ENCODE results near the gene CASKIN1. TPM values are rescaled to one million over a fixed set of nuclear protein-coding genes. Genes with fewer than 3 reads are reported as not detected.

Gene CASKIN1
- total and polyA plus RNA-seq, 9 donors: 0.10 to 2.4 (median 0.56) TPM; not detected in 1

DNA sequence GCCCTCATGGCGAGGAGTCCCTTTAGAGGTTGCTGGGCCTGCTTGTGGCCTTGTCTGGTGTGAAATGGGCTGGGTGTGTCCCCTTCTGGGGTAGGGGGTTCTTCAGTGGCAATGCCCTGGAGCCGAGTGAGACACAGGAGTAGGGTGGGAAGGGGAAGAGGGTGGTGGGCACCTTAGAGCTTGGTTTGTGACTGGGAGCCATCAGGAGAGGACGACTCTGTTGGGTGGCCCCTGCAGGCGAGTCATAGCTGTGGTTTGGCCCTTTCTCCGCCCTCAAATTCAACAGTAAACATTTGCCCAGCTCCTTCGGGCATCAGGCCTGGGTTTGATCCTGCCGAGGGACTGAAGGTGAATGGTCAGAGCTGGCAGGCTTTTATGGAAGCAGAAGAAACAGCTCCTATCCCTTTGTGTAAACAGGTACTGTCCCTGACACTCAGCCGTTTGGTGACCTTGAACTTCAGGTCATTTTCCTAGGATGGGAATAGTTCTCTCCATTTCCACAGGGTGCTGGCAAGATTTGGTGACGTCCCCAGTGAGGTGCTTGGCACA lies 29.9 kb upstream of the CASKIN1 start:
- no peaks in the 10 kb centered on the region for H3K9me3 ChIP-seq
- H3K27ac ChIP-seq: no peak overlapping the region
- no peaks in the 10 kb centered on the region for H3K27me3 ChIP-seq
- WGBS, 3 donors: 46 to 62% (median 47%) methylated on average over 9 of the region's 9 CpGs
- DNase-seq: no peak
- TF ChIP-seq, protein P1, sequence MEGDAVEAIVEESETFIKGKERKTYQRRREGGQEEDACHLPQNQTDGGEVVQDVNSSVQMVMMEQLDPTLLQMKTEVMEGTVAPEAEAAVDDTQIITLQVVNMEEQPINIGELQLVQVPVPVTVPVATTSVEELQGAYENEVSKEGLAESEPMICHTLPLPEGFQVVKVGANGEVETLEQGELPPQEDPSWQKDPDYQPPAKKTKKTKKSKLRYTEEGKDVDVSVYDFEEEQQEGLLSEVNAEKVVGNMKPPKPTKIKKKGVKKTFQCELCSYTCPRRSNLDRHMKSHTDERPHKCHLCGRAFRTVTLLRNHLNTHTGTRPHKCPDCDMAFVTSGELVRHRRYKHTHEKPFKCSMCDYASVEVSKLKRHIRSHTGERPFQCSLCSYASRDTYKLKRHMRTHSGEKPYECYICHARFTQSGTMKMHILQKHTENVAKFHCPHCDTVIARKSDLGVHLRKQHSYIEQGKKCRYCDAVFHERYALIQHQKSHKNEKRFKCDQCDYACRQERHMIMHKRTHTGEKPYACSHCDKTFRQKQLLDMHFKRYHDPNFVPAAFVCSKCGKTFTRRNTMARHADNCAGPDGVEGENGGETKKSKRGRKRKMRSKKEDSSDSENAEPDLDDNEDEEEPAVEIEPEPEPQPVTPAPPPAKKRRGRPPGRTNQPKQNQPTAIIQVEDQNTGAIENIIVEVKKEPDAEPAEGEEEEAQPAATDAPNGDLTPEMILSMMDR (IDR thresholded peaks at IDR 0.05): no peak
- no peaks in the 10 kb centered on the region for H3K36me3 ChIP-seq
- intact Hi-C loops (cut with DNase I): no loop called here
- no peak overlapping the region for H3K4me3 ChIP-seq
- peaks cover 5% of the 10 kb centered on the region for H3K4me1 ChIP-seq (ENCODE audit: insufficient read depth)

DNA sequence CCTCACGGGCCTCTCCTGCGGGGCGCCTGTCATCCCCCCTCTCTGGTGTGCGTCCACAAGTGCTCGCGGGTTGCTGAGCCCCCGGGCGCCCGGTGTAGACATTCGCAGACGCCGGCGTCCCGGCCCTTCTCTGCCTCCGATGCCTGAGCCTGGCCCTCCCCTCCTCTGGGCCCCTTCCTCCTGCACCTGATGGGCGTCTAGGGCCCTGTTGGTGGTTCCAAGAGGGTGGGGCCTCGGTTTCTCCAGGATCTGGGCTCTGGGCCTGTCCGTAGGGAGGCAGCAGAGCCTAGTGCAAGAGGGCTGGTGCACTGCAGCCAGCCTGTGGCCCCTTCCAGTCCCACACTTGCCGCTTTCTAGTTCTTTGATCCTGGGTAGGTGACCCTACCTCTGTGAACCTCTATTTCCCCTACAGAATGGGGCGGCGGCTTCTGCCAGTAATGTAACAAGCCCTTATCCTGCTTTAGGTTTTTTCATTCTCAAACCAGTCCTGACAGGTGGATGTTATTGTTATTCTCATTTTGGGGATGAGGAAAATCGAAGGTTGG lies 27.6 kb upstream of the CASKIN1 start:
- Histone ChIP-seq H3K9me3 (no peaks in the 10 kb centered on the region), H3K4me1 (ENCODE audit: insufficient read depth) (peaks cover 5% of the 10 kb centered on the region), H3K36me3 (no peaks in the 10 kb centered on the region), H3K4me3 (peak overlapping the region; percentile 89), H3K27ac (peak overlapping the region; percentile 8 to 55), H3K27me3 (no peaks in the 10 kb centered on the region)
- intact Hi-C loops (cut with DNase I): no loop called here
- peak in 2 of 5 donors; percentile 58 to 63 for DNase-seq
- TF ChIP-seq EP300 (IDR thresholded peaks at IDR 0.05): no peak
- WGBS, 3 donors: 5 to 6% (median 5%) methylated on average over 22 of the region's 22 CpGs

DNA sequence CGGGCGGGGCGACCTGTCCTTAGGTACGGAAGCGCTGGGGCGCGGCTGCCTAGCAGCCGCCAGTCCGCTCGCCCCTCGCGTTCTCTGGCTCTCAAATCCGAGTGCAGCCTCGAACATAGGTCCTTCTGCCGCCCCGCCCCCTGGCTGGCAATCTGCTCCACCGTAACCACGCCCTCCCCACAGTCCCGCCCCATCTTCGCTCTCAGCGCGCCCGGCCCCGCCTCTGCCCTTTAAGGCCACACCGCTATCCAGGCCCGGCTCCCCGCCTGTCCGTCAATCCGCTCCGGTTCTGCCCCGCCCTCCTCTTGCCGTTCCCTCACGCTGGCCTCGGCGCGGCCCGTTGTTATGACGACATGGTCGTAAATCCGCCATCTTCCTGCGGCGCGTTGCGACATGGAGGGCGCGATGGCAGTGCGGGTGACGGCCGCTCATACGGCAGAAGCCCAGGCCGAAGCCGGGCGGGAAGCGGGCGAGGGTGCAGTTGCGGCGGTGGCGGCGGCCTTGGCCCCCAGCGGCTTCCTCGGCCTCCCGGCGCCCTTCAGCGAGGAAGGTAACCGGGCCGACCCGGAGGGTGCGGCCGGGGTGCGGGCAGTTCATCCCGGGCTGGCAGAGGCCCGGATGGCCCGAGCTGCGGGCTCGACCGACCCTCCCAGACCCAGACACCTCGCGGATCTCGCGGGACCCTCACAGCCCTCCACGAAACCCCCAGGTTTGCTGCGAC lies 27.0 kb upstream of the CASKIN1 start, which contains the start of gene E4F1:
Gene E4F1 (plus strand): TSS at position 371 of the 721 bp plus-strand sequence. CDS start 23 bp downstream, at position 394.
- Histone ChIP-seq H3K36me3 (no peaks in the 10 kb centered on the region), H3K27me3 (no peaks in the 10 kb centered on the region), H3K27ac (peak within 1 kb of the TSS; percentile 8 to 55), H3K9me3 (no peaks in the 10 kb centered on the region), H3K4me1 (ENCODE audit: insufficient read depth) (peaks cover 5% of the 10 kb centered on the region), H3K4me3 (peak within 1 kb of the TSS; percentile 89)
- TF ChIP-seq, protein P1 (IDR thresholded peaks at IDR 0.05): no peak
- TF ChIP-seq EP300 (IDR thresholded peaks at IDR 0.05) (peak; percentile 47), POLR2A (IDR thresholded peaks at IDR 0.05) (peak; percentile 90)
- intact Hi-C loops (cut with DNase I): no loop called here
- peak; percentile 99 for DNase-seq
- 0% methylated on average over 58 to 82 of the region's 82 CpGs for WGBS, 3 donors

DNA sequence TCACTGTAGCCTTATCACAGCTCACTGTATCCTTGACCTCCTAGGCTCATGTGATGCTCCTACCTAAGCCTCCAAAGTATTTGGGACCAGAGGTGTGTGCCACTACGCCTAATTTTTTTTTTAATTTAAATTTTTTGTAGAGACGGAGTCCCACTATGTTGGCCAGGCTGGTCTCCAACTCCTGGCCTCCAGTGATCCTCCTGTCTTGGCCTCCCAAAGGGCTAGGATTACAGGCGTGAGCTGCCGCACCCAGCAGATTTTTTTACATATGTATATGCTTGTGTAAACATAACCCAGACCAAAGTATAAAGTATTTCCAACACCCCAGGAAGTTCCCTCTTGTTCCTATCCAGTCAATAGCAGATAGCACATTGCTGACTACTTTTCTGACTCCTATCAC lies 19.9 kb upstream of the CASKIN1 start:
- peaks cover 8% of the 10 kb centered on the region for H3K4me1 ChIP-seq (ENCODE audit: insufficient read depth)
- 93 to 95% (median 95%) methylated on average over 4 of the region's 4 CpGs for WGBS, 3 donors
- H3K4me3 ChIP-seq: no peak overlapping the region
- no peaks in the 10 kb centered on the region for H3K36me3 ChIP-seq
- no peak overlapping the region for H3K27ac ChIP-seq
- H3K9me3 ChIP-seq: no peaks in the 10 kb centered on the region
- TF ChIP-seq, protein P1 (IDR thresholded peaks at IDR 0.05): no peak
- no peak for TF ChIP-seq POLR2A (IDR thresholded peaks at IDR 0.05)
- no peak for TF ChIP-seq EP300 (IDR thresholded peaks at IDR 0.05)
- intact Hi-C loops (cut with DNase I): no loop called here
- H3K27me3 ChIP-seq: no peaks in the 10 kb centered on the region
- no peak for DNase-seq

DNA sequence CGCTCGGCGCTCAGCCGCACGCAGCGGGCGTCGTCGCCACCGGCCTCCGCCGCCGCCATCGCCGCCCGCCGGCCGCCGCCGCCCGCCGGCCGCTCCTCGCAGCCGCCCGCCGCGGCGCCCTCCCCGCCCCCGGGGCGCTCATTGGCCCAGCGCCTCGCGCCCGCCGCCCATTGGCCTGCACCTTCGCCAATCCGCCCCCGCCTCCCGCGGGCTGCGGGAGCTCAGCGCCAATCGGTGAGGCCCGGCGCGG lies 18.2 kb upstream of the CASKIN1 start, which contains the start of gene PGP:
Gene PGP (minus strand): TSS at position 122 of the 250 bp plus-strand sequence. CDS start 63 bp downstream, at position 59.
- intact Hi-C loops (cut with DNase I): no loop called here

More for the DNA sequence above, 18.2 kb upstream of the CASKIN1 start, which contains the start of gene PGP:
- no peak for DNase-seq
- peaks cover 8% of the 10 kb centered on the region for H3K4me1 ChIP-seq (ENCODE audit: insufficient read depth)
- no peaks in the 10 kb centered on the region for H3K27me3 ChIP-seq
- no peak for TF ChIP-seq POLR2A (IDR thresholded peaks at IDR 0.05)
- TF ChIP-seq, protein P1 (IDR thresholded peaks at IDR 0.05): no peak
- TF ChIP-seq EP300 (IDR thresholded peaks at IDR 0.05): no peak
- H3K4me3 ChIP-seq: peak within 1 kb of the TSS; percentile 68
- 0% methylated on average over 6 to 48 of the region's 48 CpGs for WGBS, 3 donors
- H3K36me3 ChIP-seq: no peaks in the 10 kb centered on the region
- no peaks in the 10 kb centered on the region for H3K9me3 ChIP-seq
- peak within 1 kb of the TSS; percentile 39 to 83 for H3K27ac ChIP-seq
